Caco-2 (cell line): Measurements from ENCODE around the gene SPDYE4. TPM values are rescaled to one million over a fixed set of nuclear protein-coding genes. Genes with fewer than 3 reads are reported as not detected.

ENCODE experiments used
- BruUV-seq: library from RNA; stranded (reverse); fragments of 400-500 nt; replicated peaks from 2 replicates; lab custom pipeline; 2021; lab: Mats Ljungman, UMichigan
- CTCF ChIA-PET: fragments of 300-600 bp; sonication (Branson Sonifier 250); formaldehyde crosslinking; loops from one replicate; lab custom pipeline; 2022; ENCODE audit warnings: antibody characterized with exemption; lab: Charles Lee
- POLR2A ChIA-PET: fragments of 300-600 bp; sonication (Branson Sonifier 250); formaldehyde crosslinking; loops from one replicate; lab custom pipeline; 2022; ENCODE audit warnings: antibody characterized with exemption; lab: Charles Lee
- DNase-seq, 2 experiments: peaks; one replicate each; pipeline versions ENCODE4 v3.0.0 to v3.0.0-alpha.2; 2020 to 2022
- H3K27me3 ChIP-seq: replicated peaks from 2 replicates; pipeline ENCODE4 v1.6.0; 2011; ENCODE audit warnings: low read length; ENCODE audit not compliant: control insufficient read depth, insufficient read depth
- H3K36me3 ChIP-seq: 2 replicates; pipeline ENCODE4 v1.5.1; 2011; ENCODE audit warnings: low read length; ENCODE audit not compliant: control insufficient read depth, insufficient read depth
- H3K4me1 ChIP-seq: fragments of 250-450 bp; sonication (Bioruptor Pico); 2 replicates; pipeline ENCODE4 v1.5.1; 2020; ENCODE audit warnings: mild to moderate bottlenecking
- H3K4me3 ChIP-seq: 2 replicates; pipeline ENCODE4 v1.5.1; 2011; ENCODE audit warnings: low read depth, mild to moderate bottlenecking, control low read depth, low read length
- H3K9me3 ChIP-seq: fragments of 250-450 bp; sonication (Bioruptor Pico); 2 replicates; pipeline ENCODE4 v1.5.1; 2020; ENCODE audit warnings: mild to moderate bottlenecking, moderate library complexity
- H3K27ac Mint-ChIP-seq: one replicate; pipeline ENCODE4 v1.8.0; 2022; ENCODE audit warnings: mixed read lengths; ENCODE audit not compliant: unreplicated experiment
- H3K27me3 Mint-ChIP-seq: one replicate; pipeline ENCODE4 v1.8.0; 2022; ENCODE audit warnings: mixed read lengths; ENCODE audit not compliant: insufficient read depth, unreplicated experiment
- H3K36me3 Mint-ChIP-seq: one replicate; pipeline ENCODE4 v1.8.0; 2022; ENCODE audit warnings: mild to moderate bottlenecking, mixed read lengths; ENCODE audit not compliant: insufficient read depth, unreplicated experiment
- H3K4me1 Mint-ChIP-seq: one replicate; pipeline ENCODE4 v1.8.0; 2022; ENCODE audit warnings: low read depth, mixed read lengths; ENCODE audit not compliant: unreplicated experiment
- H3K4me3 Mint-ChIP-seq: one replicate; pipeline ENCODE4 v1.8.0; 2022; ENCODE audit warnings: mild to moderate bottlenecking, moderate library complexity, mixed read lengths; ENCODE audit not compliant: unreplicated experiment
- H3K9me3 Mint-ChIP-seq: one replicate; pipeline ENCODE4 v1.8.0; 2022; ENCODE audit warnings: mixed read lengths; ENCODE audit not compliant: unreplicated experiment
- CTCF ChIP-seq, 2 experiments: fragments of 200-600 bp in 1 of 2; IDR thresholded peaks; 1 replicate in 1 of 2; 2 replicates in 1 of 2; pipeline versions ENCODE4 v1.5.1 to v1.8.0; 2011 to 2022; ENCODE audit warnings: antibody characterized with exemption in 1 of 2, control low read depth in 1 of 2, inconsistent platforms in 1 of 2, low read depth in 1 of 2, low read length in 1 of 2, mild to moderate bottlenecking in 1 of 2, moderate library complexity in 1 of 2; ENCODE audit not compliant: insufficient read depth in 1 of 2, severe bottlenecking in 1 of 2, unreplicated experiment in 1 of 2
- intact Hi-C: fragments of 100-400 bp; cut with micrococcal nuclease; formaldehyde crosslinking; loops from one replicate; pipeline ENCODE4 v1.10.0; 2022; ENCODE audit not compliant: unreplicated experiment
- total RNA-seq: library from RNA; stranded (reverse); gene quantifications from 2 replicates; pipeline ENCODE4 v1.2.3, GENCODE V29; 2022

Gene SPDYE4
- total RNA-seq, 1 experiment from 2014 or later = not detected

GRCh38 chr17:8782176-8782575, 23.8 kb upstream of the SPDYE4 start:
- Histone ChIP-seq H3K27me3 (no peaks in the 10 kb centered on the region), H3K4me1 (no peaks in the 10 kb centered on the region), H3K4me3 (no peak overlapping the region), H3K9me3 (no peaks in the 10 kb centered on the region), H3K36me3 (no peaks in the 10 kb centered on the region)
- Mint-ChIP-seq H3K27ac (no peak overlapping the region), H3K27me3 (no peaks in the 10 kb centered on the region), H3K4me1 (no peaks in the 10 kb centered on the region), H3K9me3 (no peaks in the 10 kb centered on the region), H3K36me3 (no peaks in the 10 kb centered on the region), H3K4me3 (no peak overlapping the region)
- no peak for DNase-seq
- no TSS peak for BruUV-seq
- intact Hi-C loops = no loop called here
- POLR2A ChIA-PET = no interaction called here
- no peak for TF ChIP-seq CTCF (IDR thresholded peaks at IDR 0.05; ENCODE audit: insufficient read depth in 1 of 2, low read depth in 1 of 2, low read length in 1 of 2, severe bottlenecking in 1 of 2, unreplicated experiment in 1 of 2)
- CTCF ChIA-PET = no interaction called here

GRCh38 chr17:8781776-8782175, 23.4 kb upstream of the SPDYE4 start:
- H3K4me3 Mint-ChIP-seq = no peak overlapping the region
- no TSS peak for BruUV-seq
- CTCF ChIA-PET = no interaction called here
- no peak overlapping the region for H3K4me3 ChIP-seq
- H3K27ac Mint-ChIP-seq = no peak overlapping the region
- H3K9me3 ChIP-seq = no peaks in the 10 kb centered on the region
- no peaks in the 10 kb centered on the region for H3K9me3 Mint-ChIP-seq
- DNase-seq = no peak
- H3K27me3 Mint-ChIP-seq = no peaks in the 10 kb centered on the region
- no peaks in the 10 kb centered on the region for H3K36me3 ChIP-seq
- H3K4me1 Mint-ChIP-seq = no peaks in the 10 kb centered on the region
- POLR2A ChIA-PET = no interaction called here
- TF ChIP-seq CTCF (IDR thresholded peaks at IDR 0.05; ENCODE audit: insufficient read depth in 1 of 2, low read depth in 1 of 2, low read length in 1 of 2, severe bottlenecking in 1 of 2, unreplicated experiment in 1 of 2) = no peak
- H3K36me3 Mint-ChIP-seq = no peaks in the 10 kb centered on the region
- intact Hi-C loops = no loop called here
- no peaks in the 10 kb centered on the region for H3K27me3 ChIP-seq
- H3K4me1 ChIP-seq = no peaks in the 10 kb centered on the region

- H3K9me3 Mint-ChIP-seq = no peaks in the 10 kb centered on the region
- no peak overlapping the region for H3K27ac Mint-ChIP-seq
- DNase-seq = no peak
- H3K27me3 Mint-ChIP-seq = no peaks in the 10 kb centered on the region
- ChIA-PET CTCF (no interaction called here), POLR2A (no interaction called here)
- Histone ChIP-seq H3K36me3 (no peaks in the 10 kb centered on the region), H3K27me3 (no peaks in the 10 kb centered on the region), H3K4me3 (no peak overlapping the region), H3K9me3 (no peaks in the 10 kb centered on the region), H3K4me1 (no peaks in the 10 kb centered on the region)
- no peaks in the 10 kb centered on the region for H3K36me3 Mint-ChIP-seq
- H3K4me3 Mint-ChIP-seq = no peak overlapping the region
- no peak for TF ChIP-seq CTCF (IDR thresholded peaks at IDR 0.05; ENCODE audit: insufficient read depth in 1 of 2, low read depth in 1 of 2, low read length in 1 of 2, severe bottlenecking in 1 of 2, unreplicated experiment in 1 of 2)
- no peaks in the 10 kb centered on the region for H3K4me1 Mint-ChIP-seq
- BruUV-seq = no TSS peak
- intact Hi-C loops = no loop called here
Observed at GRCh38 chr17:8776881-8777280, 18.5 kb upstream of the SPDYE4 start.
